Measurements from ENCODE around the gene WDR45.
"Not testable (repeated sequence)": the region's sequence is repeated elsewhere in the genome, so short reads cannot be mapped to it uniquely, and the experiment has no call there.

The WDR45 gene

GRCh38 chrX:49079489-49080428, at the start of gene WDR45:
Gene WDR45, minus strand, starts transcription at chrX:49079887. Its CDS starts 1,792 bp downstream, at chrX:49078095.
- no peak for DNase-seq

DNA sequence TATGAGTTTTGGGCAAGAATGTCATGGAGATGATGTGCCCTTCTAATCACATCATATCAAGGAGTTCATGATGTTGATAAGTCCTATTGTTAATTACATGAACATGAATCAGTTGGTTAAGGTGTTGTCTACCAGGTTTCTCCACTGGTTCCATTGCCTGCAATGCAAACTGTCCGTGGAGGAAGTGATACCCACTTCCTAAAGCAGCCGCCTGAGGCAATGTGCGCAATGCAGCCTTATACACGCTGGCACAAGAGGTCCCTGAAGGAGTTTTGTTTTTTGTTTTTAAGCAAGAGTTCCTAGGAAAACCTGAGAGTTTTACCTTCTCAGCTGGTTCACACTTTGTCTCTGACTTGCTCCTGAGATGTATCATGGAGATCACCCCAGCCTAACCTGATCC, 49.7 kb upstream of the WDR45 start:
- no peak for DNase-seq

DNA sequence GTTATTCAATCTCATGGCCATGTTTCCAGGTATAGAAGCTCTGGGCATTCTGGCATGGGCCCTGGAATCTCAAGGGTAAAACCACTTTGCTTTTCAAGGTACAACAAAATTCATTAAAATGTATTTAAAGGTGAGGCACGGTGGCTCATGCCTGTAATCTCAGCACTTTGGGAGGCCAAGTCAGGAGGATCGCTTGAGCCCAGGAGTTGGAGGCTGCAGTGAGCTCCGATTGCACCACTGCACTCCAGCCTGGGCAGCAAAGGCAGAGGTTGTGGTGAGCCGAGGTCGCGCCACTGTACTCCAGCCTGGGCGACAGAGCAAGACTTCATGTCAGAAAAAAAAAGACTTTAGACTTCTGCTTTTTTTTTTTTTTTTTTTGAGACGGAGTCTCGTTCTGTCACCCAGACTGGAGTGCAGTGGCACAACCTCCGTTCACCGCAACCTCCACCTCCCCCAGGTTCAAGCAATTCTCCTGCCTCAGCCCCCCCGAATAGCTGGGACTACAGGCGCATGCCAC, 48.1 kb upstream of the WDR45 start:
- not testable (repeated sequence) for DNase-seq

- no peak for DNase-seq
Measured at GRCh38 chrX:49122499-49122898, 42.8 kb upstream of the WDR45 start.

GRCh38 chrX:49120091-49120490, 40.4 kb upstream of the WDR45 start:
- no peak for DNase-seq

DNA sequence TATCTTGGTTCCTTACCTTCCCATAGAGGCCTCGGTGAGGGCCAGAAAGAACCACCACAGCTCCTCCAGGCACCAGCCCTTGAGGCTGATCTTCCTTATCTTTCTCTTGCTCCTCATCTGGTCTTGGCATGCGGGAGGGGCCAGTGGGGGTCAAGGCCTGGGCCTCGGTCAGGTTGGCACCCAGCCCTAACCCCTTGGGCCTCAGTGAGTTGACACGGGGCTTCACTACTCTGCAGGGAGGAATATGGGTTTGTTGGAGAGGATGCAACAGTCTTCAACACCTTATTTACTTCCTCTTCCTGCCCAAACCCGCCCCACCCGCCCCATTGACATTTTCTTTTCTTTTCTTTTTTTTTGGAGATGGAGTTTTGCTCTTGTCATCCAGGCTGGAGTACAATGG, 37.9 kb upstream of the WDR45 start:
- DNase-seq: no peak

GRCh38 chrX:49116716-49117115, 37.0 kb upstream of the WDR45 start:
- DNase-seq: no peak

DNA sequence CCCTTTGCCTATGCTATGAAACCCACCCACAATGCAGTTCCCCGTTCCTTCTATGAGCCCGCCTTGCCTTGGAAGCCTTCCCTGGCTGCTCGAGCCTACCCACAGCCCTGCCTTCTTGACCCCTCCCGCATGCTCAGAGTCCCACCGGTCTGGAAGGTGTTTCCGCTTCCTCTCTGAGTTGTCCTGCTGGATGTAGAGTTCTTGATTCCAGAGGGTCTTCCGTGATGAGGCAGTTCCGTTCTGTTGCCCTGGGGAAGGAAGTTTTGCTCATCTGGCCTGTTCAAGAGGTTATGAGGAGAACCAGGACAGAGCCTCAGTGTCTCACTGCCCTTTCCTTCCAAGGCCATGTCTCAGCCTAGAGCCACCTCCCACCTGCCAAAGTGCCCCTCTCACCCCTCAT, 36.4 kb upstream of the WDR45 start:
- DNase-seq: no peak

DNA sequence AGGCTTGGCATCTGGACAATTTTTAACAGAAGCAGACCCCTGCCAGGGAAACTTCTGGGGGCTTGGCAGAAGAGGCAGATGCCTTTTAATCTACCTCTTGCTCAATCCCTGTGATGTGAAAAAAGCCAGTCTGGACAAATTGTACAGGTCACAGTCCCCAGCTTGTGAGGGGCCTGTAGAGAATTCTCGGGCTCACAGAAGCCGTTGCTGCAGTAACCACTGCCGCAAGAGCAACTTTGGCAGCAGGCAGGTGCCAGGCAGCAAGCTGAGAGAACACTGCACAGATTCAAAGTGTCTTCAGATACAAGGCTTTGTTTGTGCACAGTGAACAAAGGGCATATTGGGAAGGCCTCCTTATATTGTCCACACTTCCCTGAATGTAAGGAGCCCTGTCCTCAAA, 32.1 kb upstream of the WDR45 start:
- no peak for DNase-seq

- no peak for DNase-seq
Measured at GRCh38 chrX:49110417-49110816, 30.7 kb upstream of the WDR45 start.

GRCh38 chrX:49108641-49109040, 29.0 kb upstream of the WDR45 start:
- no peak for DNase-seq

GRCh38 chrX:49106930-49107329, 27.2 kb upstream of the WDR45 start:
- DNase-seq: no peak

- no peak for DNase-seq
Measured at GRCh38 chrX:49106296-49106695, 26.6 kb upstream of the WDR45 start.

DNA sequence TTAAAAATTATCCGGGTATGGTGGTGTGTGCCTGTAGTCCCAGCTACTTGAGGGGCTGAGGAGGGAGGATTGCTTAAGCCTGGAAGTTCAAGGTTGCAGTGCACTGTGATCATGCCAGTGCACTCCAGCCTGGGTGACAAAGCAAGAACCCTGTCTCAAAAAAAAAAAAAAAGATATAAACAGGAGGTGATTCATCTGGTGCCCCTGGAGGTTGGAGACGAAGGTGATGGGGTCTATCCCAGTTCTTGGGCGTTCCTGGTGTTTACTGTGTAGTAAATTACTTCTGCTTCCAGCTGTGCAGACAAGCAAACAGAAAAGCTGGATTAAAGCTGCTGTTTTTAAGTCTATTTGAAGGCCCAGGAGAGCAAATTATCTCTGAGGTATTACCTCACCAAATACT, 23.9 kb upstream of the WDR45 start:
- DNase-seq: no peak

GRCh38 chrX:49102190-49102589, 22.5 kb upstream of the WDR45 start:
- no peak for DNase-seq

- no peak for DNase-seq
Measured at GRCh38 chrX:49101629-49101984, 21.9 kb upstream of the WDR45 start.

- DNase-seq: peak; percentile 76
Measured at GRCh38 chrX:49100704-49101628, 21.3 kb upstream of the WDR45 start.

DNA sequence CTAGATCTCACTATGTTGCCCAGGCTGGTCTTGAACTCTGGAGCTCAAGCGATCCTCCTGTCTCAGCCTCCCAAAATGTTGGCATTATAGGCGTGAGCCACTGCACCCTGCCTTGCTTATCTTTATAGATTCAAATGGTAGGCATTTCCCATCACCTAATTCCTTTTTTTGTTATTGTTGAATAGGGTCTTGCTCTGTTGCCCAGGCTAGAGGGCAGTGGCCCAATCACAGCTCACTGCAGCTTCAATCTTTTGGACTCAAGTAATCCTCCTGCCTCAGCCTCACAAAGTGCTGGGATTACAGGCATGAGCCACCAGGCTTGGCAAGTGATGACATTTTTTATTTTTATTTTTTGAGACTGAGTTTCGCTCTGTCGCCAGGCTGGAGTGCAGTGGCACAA, 16.7 kb upstream of the WDR45 start:
- no peak for DNase-seq

DNA sequence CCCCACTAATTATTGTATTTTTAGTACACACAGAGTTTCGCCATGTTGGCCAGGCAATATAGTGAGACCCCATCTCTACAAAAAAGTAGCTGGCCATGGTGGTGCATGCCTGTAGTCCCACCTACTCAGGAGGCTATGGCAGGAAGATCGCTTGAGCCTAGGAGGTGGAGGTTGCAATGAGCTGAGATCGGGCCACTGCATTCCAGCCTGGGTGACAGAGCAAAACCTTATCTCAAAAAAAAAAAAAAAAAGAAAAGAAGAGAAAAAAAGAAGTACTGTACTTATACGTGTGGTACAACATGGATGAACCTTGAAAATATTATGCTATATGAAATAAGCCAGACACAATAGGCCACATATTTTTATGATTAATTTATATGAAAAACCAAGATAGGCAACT, 9.9 kb upstream of the WDR45 start:
- DNase-seq: no peak

DNA sequence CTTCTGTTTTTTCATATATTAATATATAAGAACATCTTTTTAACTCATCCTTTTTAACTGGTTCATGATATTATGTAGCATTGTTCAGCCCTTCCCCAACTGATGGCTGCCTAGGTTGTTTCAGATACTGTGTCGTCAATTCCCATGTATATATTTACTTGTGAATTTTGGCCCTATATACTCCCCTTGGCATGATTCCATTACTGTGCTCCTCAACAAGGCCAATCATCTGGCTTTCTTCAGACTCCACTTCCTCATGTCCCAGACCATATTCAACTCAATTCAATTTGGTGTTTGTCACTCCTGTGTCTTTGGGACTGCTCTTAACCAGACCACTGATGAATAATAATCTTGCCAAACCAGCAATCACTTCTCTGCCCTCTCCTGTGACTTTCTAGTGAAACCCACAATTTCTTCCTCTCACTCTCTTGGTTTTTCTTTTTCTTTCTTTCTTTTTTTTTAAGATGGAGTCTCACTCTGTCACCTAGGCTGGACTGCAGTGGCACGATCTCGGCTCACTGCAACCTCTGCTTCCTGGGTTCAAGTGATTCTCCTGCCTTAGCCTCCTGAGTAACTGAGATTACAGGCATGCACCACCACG, 2.7 kb upstream of the WDR45 start:
- DNase-seq: no peak

DNA sequence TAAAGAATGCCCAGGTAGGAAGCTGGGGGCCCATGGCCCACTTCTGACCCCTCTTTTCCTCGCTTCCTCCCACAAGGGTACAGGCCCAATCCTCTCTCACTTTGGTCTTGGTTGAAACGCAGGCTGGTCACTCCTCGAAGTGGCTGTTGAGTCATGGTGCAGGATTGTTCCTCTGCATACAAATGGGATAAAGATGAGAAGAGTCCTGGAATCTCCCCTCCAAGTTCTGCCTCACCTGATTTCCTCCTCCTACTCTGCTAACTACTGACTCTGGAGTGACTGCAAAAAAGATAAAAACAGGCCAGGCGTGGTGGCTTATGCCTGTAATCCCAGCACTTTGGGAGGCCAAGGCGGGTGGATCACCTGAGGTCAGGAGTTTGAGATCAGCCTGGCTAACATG, 1.7 kb downstream of the WDR45 start:
- no peak for DNase-seq

DNA sequence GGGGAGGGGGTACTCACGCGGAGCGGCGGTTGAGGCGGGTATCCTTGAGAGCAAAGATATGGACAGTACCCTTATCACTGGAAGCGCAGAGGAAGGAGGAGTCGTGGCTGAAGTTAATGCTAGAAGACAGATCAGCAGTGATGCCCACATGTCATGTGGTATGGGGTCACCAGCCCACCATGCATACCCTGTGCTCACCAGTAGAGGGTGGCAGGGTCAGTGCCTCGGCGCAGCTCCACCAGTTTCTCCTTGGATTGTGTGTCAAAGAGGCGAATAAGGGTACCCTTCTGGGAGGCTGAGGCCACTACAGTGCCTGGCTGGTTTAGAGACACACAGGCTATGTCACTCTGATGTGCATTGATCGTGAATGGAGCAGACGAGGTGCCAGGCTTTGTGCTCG, 4.3 kb downstream of the WDR45 start:
- no peak for DNase-seq
